Pancreas (tissue), 10 donors: Measurements from ENCODE around the gene ATG7. TPM values are rescaled to one million over a fixed set of nuclear protein-coding genes. Genes with fewer than 3 reads are reported as not detected.

Experiments
- ATAC-seq, 4 donors: fragments of 200-7000 bp; cut with Tn5 transposase; one replicate each; pipeline versions ENCODE4 v1.8.0 to v1.9.1; 2020; ENCODE audit warnings: mild to moderate bottlenecking in 4 of 4, moderate library complexity in 4 of 4
- DNase-seq, 6 donors: peaks; one replicate each; pipeline ENCODE4 v3.0.0-alpha.2; 2020
- FAIRE-seq: peaks from 2 replicates; lab custom pipeline; 2012; peaks lifted over from hg19 to GRCh38; lab: Jason Lieb, UNC
- H3K27ac ChIP-seq, 4 donors: fragments of 200-600 bp; sonication (generic); 1 replicate in 3 of 4; 2 replicates in 1 of 4; pipeline versions ENCODE4 v1.5.0 to v1.8.0; 2020
- H3K27me3 ChIP-seq, 4 donors: fragments of 200-600 bp; one replicate each; pipeline ENCODE4 v1.8.0; 2021
- H3K36me3 ChIP-seq, 3 donors: fragments of 200-600 bp; sonication (generic) in 1 of 3; one replicate each; pipeline versions ENCODE4 v1.5.0 to v1.8.0; 2020 to 2021
- H3K4me1 ChIP-seq, 3 donors: fragments of 200-600 bp; one replicate each; pipeline ENCODE4 v1.8.0; 2021
- H3K4me3 ChIP-seq, 4 donors: fragments of 200-600 bp; sonication (generic) in 2 of 4; one replicate each; pipeline versions ENCODE4 v1.5.0 to v1.8.0; 2020 to 2021
- H3K9me3 ChIP-seq, 4 donors: fragments of 200-600 bp; one replicate each; pipeline ENCODE4 v1.8.0; 2021
- WGBS, 2 donors: extraction: QIAGEN DNeasy Blood & Tissue Kit; methylation state at CpG; one replicate each; pipeline ENCODE4 v1.1.7; 2013; 5-methylcytosine and 5-hydroxymethylcytosine counted together
- intact Hi-C, 3 donors: fragments of 100-400 bp; cut with DNase I; formaldehyde crosslinking; loops; one replicate each; pipeline versions ENCODE4 v1.11.1 to v1.14.2; 2022
- polyA plus RNA-seq, 2 donors: library from polyadenylated mRNA; stranded (reverse); fragments of 200-250 nt; gene quantifications; one replicate each; pipeline ENCODE4 v1.2.3, GENCODE V29; 2013
- total RNA-seq, 6 donors: library from RNA; stranded (reverse); fragmentation: NEBNext Ultra II Directional in 4 of 6; extraction: Animal tissue kit (Norgen Biotek cat#: 25700) in 4 of 6; gene quantifications; one replicate each; pipeline versions ENCODE4 v1.2.1 to v1.2.4, GENCODE V29; 2021 to 2023
- TF ChIP-seq, protein P1 (sequence below), 4 donors: fragments of 200-600 bp; sonication (generic) in 3 of 4; IDR thresholded peaks; one replicate each; pipeline versions ENCODE4 v1.5.0 to v1.8.0; 2021; ENCODE audit warnings: antibody characterized with exemption in 4 of 4
- donor health status: healthy with polysubstance abuse.
- donor health status: DM: no; HTN: no; CAD: no; lungs with moderate emphysema.
- donor health status: DM: no; HTN: no; CAD: no.
- donor health status: control.
- donor health status: control.
- donor health status: Bipolar disorder and iron deficiency.
- donor health status: DM: yes; HTN: yes; CAD: no.
- donor health status: DM: no; HTN: no; CAD: no.
- donor health status: DM: no; HTN: no; CAD: no.
- donor health status: DM: yes; HTN: yes; CAD: no.

Gene ATG7
- total and polyA plus RNA-seq, 8 donors, result 5.1 to 28.0 (median 15.7) TPM

DNA sequence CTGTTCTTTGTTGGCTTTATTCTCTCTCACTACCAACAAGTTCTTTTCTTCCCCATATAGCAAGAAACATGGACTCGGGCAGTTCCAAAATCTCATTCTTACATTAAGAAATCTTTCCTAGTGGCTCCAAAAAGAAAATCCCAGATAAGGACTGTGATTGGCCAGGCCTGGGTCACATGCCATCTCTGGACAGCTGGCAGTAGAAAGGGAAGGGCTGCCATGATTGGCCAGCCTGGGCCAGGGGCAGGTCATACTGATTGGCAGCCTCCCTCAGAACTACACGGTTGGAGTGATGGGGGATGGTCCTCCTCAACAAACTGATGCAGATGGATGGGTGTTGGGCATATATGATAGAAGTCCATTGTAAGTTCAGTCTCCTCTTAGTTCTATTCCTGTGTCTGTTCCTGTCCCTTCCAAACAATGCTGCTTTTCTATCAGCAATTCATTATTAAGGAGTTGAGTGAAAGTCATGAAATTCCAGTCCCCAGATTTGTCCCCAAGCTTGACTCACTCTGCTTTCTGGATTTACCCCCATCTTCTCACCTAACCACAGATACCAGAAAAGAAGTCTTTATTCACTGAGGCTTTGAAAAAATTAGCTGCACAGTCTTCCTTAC, 175.5 kb downstream of the ATG7 start:
- Histone ChIP-seq H3K27ac (no peak overlapping the region), H3K27me3 (no peaks in the 10 kb centered on the region), H3K9me3 (no peaks in the 10 kb centered on the region), H3K36me3 (no peaks in the 10 kb centered on the region), H3K4me1 (no peaks in the 10 kb centered on the region), H3K4me3 (no peak overlapping the region)
- intact Hi-C loops, result no loop called here
- TF ChIP-seq, protein P1, sequence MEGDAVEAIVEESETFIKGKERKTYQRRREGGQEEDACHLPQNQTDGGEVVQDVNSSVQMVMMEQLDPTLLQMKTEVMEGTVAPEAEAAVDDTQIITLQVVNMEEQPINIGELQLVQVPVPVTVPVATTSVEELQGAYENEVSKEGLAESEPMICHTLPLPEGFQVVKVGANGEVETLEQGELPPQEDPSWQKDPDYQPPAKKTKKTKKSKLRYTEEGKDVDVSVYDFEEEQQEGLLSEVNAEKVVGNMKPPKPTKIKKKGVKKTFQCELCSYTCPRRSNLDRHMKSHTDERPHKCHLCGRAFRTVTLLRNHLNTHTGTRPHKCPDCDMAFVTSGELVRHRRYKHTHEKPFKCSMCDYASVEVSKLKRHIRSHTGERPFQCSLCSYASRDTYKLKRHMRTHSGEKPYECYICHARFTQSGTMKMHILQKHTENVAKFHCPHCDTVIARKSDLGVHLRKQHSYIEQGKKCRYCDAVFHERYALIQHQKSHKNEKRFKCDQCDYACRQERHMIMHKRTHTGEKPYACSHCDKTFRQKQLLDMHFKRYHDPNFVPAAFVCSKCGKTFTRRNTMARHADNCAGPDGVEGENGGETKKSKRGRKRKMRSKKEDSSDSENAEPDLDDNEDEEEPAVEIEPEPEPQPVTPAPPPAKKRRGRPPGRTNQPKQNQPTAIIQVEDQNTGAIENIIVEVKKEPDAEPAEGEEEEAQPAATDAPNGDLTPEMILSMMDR (IDR thresholded peaks at IDR 0.05), result no peak
- DNase-seq, result no peak
- FAIRE-seq, result no peak
- 41 to 61% methylated on average over 2 of the region's 2 CpGs for WGBS, 2 donors
- ATAC-seq, result no peak

DNA sequence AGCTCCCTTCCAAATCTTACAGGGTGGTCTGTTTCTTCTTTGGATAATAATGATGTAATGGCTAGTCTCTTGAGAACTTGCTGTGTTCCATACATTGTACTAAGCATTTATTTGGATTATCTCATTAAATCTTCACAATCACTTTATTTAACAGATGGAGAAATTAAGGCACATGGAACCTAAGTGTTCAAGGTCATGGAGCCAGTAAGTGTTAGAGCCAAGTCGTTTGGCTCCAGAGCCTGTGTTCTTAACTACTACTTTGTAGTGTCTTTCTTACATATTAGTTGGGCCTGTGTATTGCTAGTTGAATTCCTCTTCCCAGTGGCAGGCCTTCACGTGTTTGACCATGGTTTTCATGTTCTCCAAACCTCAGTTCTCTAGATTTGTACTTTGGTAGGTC, 177.8 kb downstream of the ATG7 start:
- Histone ChIP-seq H3K27ac (no peak overlapping the region), H3K36me3 (no peaks in the 10 kb centered on the region), H3K9me3 (no peaks in the 10 kb centered on the region), H3K27me3 (no peaks in the 10 kb centered on the region), H3K4me3 (no peak overlapping the region), H3K4me1 (no peaks in the 10 kb centered on the region)
- FAIRE-seq, result no peak
- TF ChIP-seq, protein P1 (IDR thresholded peaks at IDR 0.05), result no peak
- intact Hi-C loops, result no loop called here
- 87 to 89% methylated on average over 2 of the region's 2 CpGs for WGBS, 2 donors
- no peak for DNase-seq
- ATAC-seq, result no peak

DNA sequence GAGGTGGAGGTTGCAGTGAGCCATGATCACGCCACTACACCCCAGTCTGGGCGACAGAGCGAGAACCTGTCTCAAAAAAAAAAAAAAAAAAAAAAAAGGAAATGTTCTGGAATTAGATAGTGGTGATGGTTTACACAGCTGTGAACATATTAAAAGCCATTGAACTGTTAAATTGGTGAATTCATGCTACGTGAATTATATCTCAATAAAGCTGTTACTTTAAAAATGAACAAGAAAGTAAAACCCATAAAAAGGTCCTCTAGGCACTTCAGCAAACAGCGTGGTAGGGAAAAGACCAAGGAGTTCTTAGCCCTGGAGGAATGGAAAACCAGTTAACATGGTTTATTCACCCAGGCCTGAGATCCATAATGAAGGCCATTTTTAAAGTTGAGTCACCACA, 180.1 kb downstream of the ATG7 start:
- 93 to 96% methylated on average over 5 of the region's 5 CpGs for WGBS, 2 donors
- no peak overlapping the region for H3K27ac ChIP-seq
- no peaks in the 10 kb centered on the region for H3K9me3 ChIP-seq
- intact Hi-C loops, result no loop called here
- H3K27me3 ChIP-seq, result no peaks in the 10 kb centered on the region
- FAIRE-seq, result no peak
- H3K36me3 ChIP-seq, result no peaks in the 10 kb centered on the region
- H3K4me1 ChIP-seq, result no peaks in the 10 kb centered on the region
- no peak overlapping the region for H3K4me3 ChIP-seq
- TF ChIP-seq, protein P1 (IDR thresholded peaks at IDR 0.05), result no peak
- DNase-seq, result no peak
- no peak for ATAC-seq

DNA sequence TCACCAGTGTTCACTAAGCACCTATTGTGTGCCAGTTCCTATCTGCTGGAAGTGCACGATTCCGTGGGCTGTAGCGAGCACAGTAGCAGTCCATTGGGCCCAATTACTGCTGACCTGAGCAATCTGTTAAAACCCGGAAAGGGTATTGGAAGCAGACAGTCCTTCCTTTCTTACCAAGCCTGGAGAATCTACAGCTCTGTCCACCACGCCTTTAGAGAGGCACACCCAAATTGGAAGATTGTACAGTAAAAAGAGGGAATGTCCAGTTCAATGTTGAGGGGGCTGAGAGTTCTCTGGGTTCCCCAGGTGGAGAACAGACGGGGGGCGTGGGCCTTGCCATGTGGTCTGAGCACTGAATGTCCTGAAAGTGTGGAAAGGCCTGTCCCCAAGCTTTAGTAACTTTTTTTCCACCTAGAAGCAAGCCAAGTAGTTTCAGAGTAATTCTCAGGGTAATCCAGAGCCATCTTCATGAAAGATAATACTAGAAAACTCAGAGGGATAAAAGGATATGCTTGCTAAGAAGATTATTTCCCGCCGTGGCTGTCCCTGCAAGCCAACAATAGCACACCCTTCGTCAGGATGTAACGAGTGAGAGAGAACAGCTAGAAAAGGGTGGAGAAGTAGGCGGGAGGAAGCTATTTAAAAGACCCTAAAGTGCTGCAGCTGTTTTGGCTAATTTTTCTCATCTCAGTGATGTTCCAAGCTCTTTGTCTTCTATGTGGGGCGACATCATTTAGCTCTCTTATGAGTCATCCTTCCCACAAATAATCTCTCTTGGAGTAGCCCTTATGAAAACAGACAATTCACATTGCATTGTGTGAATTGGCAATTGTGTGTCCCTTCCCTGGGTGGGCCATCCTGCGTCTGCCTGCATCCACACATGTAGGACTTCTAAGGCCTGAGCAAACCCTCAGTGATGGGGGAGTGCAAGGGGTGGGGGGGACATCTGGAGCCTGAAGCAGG, 181.0 kb downstream of the ATG7 start:
- no peaks in the 10 kb centered on the region for H3K9me3 ChIP-seq
- DNase-seq (no peak), FAIRE-seq (no peak), ATAC-seq (peak in 2 of 4 donors; percentile 67 to 71)
- H3K4me1 ChIP-seq, result no peaks in the 10 kb centered on the region
- TF ChIP-seq, protein P1 (IDR thresholded peaks at IDR 0.05), result no peak
- no peak overlapping the region for H3K4me3 ChIP-seq
- no peaks in the 10 kb centered on the region for H3K36me3 ChIP-seq
- intact Hi-C loops, result no loop called here
- 91% methylated on average over 14 of the region's 14 CpGs for WGBS, 2 donors
- no peaks in the 10 kb centered on the region for H3K27me3 ChIP-seq
- no peak overlapping the region for H3K27ac ChIP-seq
